SK-N-SH treated with all-trans-retinoic acid at 6 μM for 48 hours (cell line): Measurements from ENCODE around the gene STX1B.

ENCODE experiments used
- BACH2 ChIP-seq: fragments of 250-450 bp; sonication (Bioruptor Pico); IDR thresholded peaks from 2 replicates; pipeline ENCODE4 v1.9.0; 2021; ENCODE audit warnings: mild to moderate bottlenecking, borderline replicate concordance
- ZC3H10 ChIP-seq: fragments of 250-450 bp; sonication (Bioruptor Pico); IDR thresholded peaks from 2 replicates; pipeline ENCODE4 v1.5.1; 2021; ENCODE audit warnings: mild to moderate bottlenecking, moderate library complexity
- ZFP30 ChIP-seq: fragments of 450-650 bp; formaldehyde crosslinking; IDR thresholded peaks from 2 replicates; pipeline ENCODE4 v1.5.0; 2022; ENCODE audit warnings: mild to moderate bottlenecking, moderate library complexity
- ZNF565 ChIP-seq: fragments of 450-650 bp; formaldehyde crosslinking; conservative IDR thresholded peaks from 2 replicates; pipeline ENCODE4 v1.5.0; 2020; ENCODE audit warnings: low read depth, mild to moderate bottlenecking, moderate library complexity

DNA sequence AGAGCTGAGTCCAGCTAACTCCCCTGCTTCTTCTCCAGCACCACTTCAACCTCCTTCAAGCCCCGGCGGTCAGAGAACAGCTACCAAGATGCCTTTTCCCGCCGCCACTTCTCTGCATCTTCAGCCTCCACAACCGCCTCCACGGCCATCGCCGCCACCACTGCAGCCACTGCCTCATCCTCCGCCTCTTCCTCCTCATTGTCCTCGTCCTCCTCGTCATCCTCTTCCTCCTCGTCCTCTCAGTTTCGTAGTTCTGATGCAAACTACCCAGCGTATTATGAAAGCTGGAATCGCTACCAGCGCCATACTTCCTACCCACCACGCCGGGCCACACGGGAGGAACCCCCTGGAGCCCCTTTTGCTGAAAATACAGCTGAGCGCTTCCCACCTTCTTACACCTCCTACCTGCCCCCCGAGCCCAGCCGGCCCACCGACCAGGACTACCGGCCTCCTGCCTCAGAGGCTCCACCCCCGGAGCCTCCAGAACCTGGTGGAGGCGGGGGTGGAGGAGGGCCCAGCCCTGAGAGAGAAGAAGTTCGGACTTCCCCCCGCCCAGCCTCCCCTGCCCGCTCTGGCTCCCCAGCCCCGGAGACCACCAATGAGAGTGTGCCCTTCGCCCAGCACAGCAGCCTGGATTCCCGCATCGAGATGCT, 45.7 kb downstream of the STX1B start:
- TF ChIP-seq ZNF565 (CRISPR knock-in tag): no peak
- no peak for TF ChIP-seq ZFP30 (CRISPR knock-in tag)
- no peak for TF ChIP-seq ZC3H10
- no peak for TF ChIP-seq BACH2 (CRISPR knock-in tag)
